Superior temporal gyrus (tissue), 1 donor: ENCODE measurements around the gene FUCA2.
A peak's percentile ranks its signal among the peaks of the same experiment; 100 is the strongest.

Experiments
- DNase-seq: peaks from one replicate; pipeline ENCODE4 v3.0.0-alpha.2; 2016; ENCODE audit errors: extremely low spot score

FUCA2 gene

GRCh38 chr6:143510991-143511891, at the start of gene FUCA2:
TSS of gene FUCA2 (minus strand) at chr6:143511720. CDS start at chr6:143511634, 86 bp downstream.
- peak; percentile 88 for DNase-seq

- DNase-seq: no peak
Measured at GRCh38 chr6:143561105-143561704, 49.7 kb upstream of the FUCA2 start.

- DNase-seq: no peak
Measured at GRCh38 chr6:143559051-143559660, 47.6 kb upstream of the FUCA2 start.

- no peak for DNase-seq
Measured at GRCh38 chr6:143556529-143556928, 45.0 kb upstream of the FUCA2 start.

- DNase-seq: no peak
Measured at GRCh38 chr6:143555582-143555981, 44.1 kb upstream of the FUCA2 start.

- DNase-seq: no peak
Measured at GRCh38 chr6:143555071-143555492, 43.6 kb upstream of the FUCA2 start.

- no peak for DNase-seq
Measured at GRCh38 chr6:143553337-143553736, 41.8 kb upstream of the FUCA2 start.

- DNase-seq: no peak
Measured at GRCh38 chr6:143549949-143550268, 38.4 kb upstream of the FUCA2 start.

GRCh38 chr6:143549221-143549948, 37.9 kb upstream of the FUCA2 start:
- no peak for DNase-seq

GRCh38 chr6:143546599-143546998, 35.1 kb upstream of the FUCA2 start:
- no peak for DNase-seq

- DNase-seq: peak; percentile 33
Measured at GRCh38 chr6:143545976-143546547, 34.5 kb upstream of the FUCA2 start.

- DNase-seq: no peak
Measured at GRCh38 chr6:143545165-143545564, 33.6 kb upstream of the FUCA2 start.

- DNase-seq: no peak
Measured at GRCh38 chr6:143544011-143544696, 32.6 kb upstream of the FUCA2 start.

GRCh38 chr6:143543435-143543834, 31.9 kb upstream of the FUCA2 start:
- DNase-seq: no peak

- DNase-seq: no peak
Measured at GRCh38 chr6:143542888-143543287, 31.4 kb upstream of the FUCA2 start.

GRCh38 chr6:143540192-143540591, 28.7 kb upstream of the FUCA2 start:
- no peak for DNase-seq

- no peak for DNase-seq
Measured at GRCh38 chr6:143539734-143540133, 28.2 kb upstream of the FUCA2 start.

- no peak for DNase-seq
Measured at GRCh38 chr6:143539106-143539505, 27.6 kb upstream of the FUCA2 start.

- DNase-seq: no peak
Measured at GRCh38 chr6:143538374-143538773, 26.9 kb upstream of the FUCA2 start.

- DNase-seq: no peak
Measured at GRCh38 chr6:143536866-143537691, 25.6 kb upstream of the FUCA2 start.
